Measurements from ENCODE around the gene LTA. TPM values are rescaled to one million over a fixed set of nuclear protein-coding genes. Genes with fewer than 3 reads are reported as not detected.
A peak's percentile ranks its signal among the peaks of the same experiment; 100 is the strongest.

The LTA gene
- total RNA-seq, 1 donor from 2014 or later = not detected

- H3K36me3 ChIP-seq = no peaks in the 10 kb centered on the region
- no peak for DNase-seq
- intact Hi-C loops (cut with micrococcal nuclease) = no loop called here
- H3K4me3 ChIP-seq = no peak overlapping the region
- H3K27me3 ChIP-seq (ENCODE audit: low read depth) = no peaks in the 10 kb centered on the region
- no peak overlapping the region for H3K27ac ChIP-seq (replicated peaks)
- no peaks in the 10 kb centered on the region for H3K9me3 ChIP-seq (replicated peaks)
- no peaks in the 10 kb centered on the region for H3K4me1 ChIP-seq
- TF ChIP-seq CTCF (IDR thresholded peaks at IDR 0.05; ENCODE audit: borderline replicate concordance) = no peak
Observed at GRCh38 chr6:31592396-31592771, 20.3 kb downstream of the LTA start.

GRCh38 chr6:31597006-31597405 lies 24.9 kb downstream of the LTA start:
- Histone ChIP-seq H3K27me3 (ENCODE audit: low read depth) (no peaks in the 10 kb centered on the region), H3K27ac (replicated peaks) (no peak overlapping the region), H3K4me1 (no peaks in the 10 kb centered on the region), H3K4me3 (no peak overlapping the region), H3K36me3 (no peaks in the 10 kb centered on the region), H3K9me3 (replicated peaks) (no peaks in the 10 kb centered on the region)
- no peak for DNase-seq
- peak; percentile 50 for TF ChIP-seq CTCF (IDR thresholded peaks at IDR 0.05; ENCODE audit: borderline replicate concordance)
- intact Hi-C loops (cut with micrococcal nuclease) = no loop called here

- Histone ChIP-seq H3K4me1 (no peaks in the 10 kb centered on the region), H3K36me3 (no peaks in the 10 kb centered on the region), H3K27ac (replicated peaks) (no peak overlapping the region), H3K27me3 (ENCODE audit: low read depth) (no peaks in the 10 kb centered on the region), H3K4me3 (no peak overlapping the region), H3K9me3 (replicated peaks) (no peaks in the 10 kb centered on the region)
- no peak for TF ChIP-seq CTCF (IDR thresholded peaks at IDR 0.05; ENCODE audit: borderline replicate concordance)
- no peak for DNase-seq
- intact Hi-C loops (cut with micrococcal nuclease) = no loop called here
Observed at GRCh38 chr6:31607317-31607716, 35.2 kb downstream of the LTA start.

- no peak for TF ChIP-seq CTCF (IDR thresholded peaks at IDR 0.05; ENCODE audit: borderline replicate concordance)
- no peak for DNase-seq
- no peak overlapping the region for H3K27ac ChIP-seq (replicated peaks)
- no peak overlapping the region for H3K4me3 ChIP-seq
- H3K9me3 ChIP-seq (replicated peaks) = no peaks in the 10 kb centered on the region
- no peaks in the 10 kb centered on the region for H3K36me3 ChIP-seq
- no peaks in the 10 kb centered on the region for H3K4me1 ChIP-seq
- intact Hi-C loops (cut with micrococcal nuclease) = no loop called here
- no peaks in the 10 kb centered on the region for H3K27me3 ChIP-seq (ENCODE audit: low read depth)
Observed at GRCh38 chr6:31609519-31610406, 37.7 kb downstream of the LTA start.

GRCh38 chr6:31610968-31611367 lies 38.9 kb downstream of the LTA start:
- H3K27me3 ChIP-seq (ENCODE audit: low read depth) = no peaks in the 10 kb centered on the region
- H3K4me1 ChIP-seq = no peaks in the 10 kb centered on the region
- no peak overlapping the region for H3K4me3 ChIP-seq
- no peaks in the 10 kb centered on the region for H3K9me3 ChIP-seq (replicated peaks)
- no peaks in the 10 kb centered on the region for H3K36me3 ChIP-seq
- no peak overlapping the region for H3K27ac ChIP-seq (replicated peaks)
- intact Hi-C loops (cut with micrococcal nuclease) = no loop called here
- no peak for TF ChIP-seq CTCF (IDR thresholded peaks at IDR 0.05; ENCODE audit: borderline replicate concordance)
- no peak for DNase-seq

Measured in left ventricle myocardium inferior (tissue), 1 donor.